ENCODE measurements around the gene ODAD4.

The ODAD4 gene

DNA sequence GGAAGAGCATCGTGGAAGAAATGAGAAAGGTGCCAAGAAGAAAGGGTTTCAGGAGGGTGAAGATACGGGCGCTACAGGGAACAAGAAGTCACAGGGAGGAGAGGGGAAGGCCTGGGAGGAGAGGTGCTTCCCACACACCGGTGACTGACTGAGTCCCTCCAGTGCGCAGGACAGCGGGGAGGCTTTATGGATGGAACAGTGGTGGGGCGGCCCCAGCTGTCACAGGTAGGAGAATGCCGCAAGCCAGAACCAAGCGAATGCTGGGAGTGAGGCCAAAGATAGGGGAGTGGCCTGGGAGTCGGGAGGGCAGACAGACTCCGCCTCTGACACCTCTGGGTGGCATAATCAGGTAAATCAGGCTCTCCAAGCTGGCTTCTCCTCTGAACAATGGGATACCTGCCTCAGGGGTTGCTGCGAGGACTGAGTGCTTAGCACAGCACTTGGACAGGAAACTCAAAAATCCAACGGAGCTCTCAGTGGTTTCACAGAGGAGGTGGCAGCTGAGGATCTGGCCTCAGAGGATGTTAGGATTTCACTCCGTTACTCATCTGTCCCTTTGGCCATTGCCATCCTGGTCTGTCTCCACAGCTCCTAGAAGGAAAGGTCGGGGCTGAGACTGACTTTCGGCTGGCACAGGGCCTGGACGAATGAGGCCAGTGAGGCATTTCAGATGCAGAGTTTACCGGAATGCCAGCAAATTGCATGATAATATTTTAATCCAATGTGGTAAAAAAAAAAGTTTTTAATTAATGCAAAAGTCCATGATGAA lies 35.5 kb downstream of the ODAD4 start:
- no peaks in the 10 kb centered on the region for H3K27me3 ChIP-seq (ENCODE audit: insufficient read depth, low read length)
- H3K4me3 ChIP-seq (ENCODE audit: low read length), result peak overlapping the region; percentile 82
- H3K27ac ChIP-seq (ENCODE audit: low read depth, low read length), result peak overlapping the region; percentile 54; the same call in 1 of the 2 replicates
- H3K4me1 ChIP-seq (ENCODE audit: insufficient read depth, low read length), result peaks cover 6% of the 10 kb centered on the region; the same call in 1 of the 2 replicates
- no peaks in the 10 kb centered on the region for H3K9me3 ChIP-seq (ENCODE audit: insufficient read depth, low read depth, low read length)
- H3K36me3 ChIP-seq (ENCODE audit: insufficient read depth, low read length), result peaks cover 15% of the 10 kb centered on the region
- 8% methylated on average over 18 of the region's 18 CpGs for WGBS
- peak overlapping the region; percentile 90 for H3K9ac ChIP-seq (ENCODE audit: low read depth, low read length)

DNA sequence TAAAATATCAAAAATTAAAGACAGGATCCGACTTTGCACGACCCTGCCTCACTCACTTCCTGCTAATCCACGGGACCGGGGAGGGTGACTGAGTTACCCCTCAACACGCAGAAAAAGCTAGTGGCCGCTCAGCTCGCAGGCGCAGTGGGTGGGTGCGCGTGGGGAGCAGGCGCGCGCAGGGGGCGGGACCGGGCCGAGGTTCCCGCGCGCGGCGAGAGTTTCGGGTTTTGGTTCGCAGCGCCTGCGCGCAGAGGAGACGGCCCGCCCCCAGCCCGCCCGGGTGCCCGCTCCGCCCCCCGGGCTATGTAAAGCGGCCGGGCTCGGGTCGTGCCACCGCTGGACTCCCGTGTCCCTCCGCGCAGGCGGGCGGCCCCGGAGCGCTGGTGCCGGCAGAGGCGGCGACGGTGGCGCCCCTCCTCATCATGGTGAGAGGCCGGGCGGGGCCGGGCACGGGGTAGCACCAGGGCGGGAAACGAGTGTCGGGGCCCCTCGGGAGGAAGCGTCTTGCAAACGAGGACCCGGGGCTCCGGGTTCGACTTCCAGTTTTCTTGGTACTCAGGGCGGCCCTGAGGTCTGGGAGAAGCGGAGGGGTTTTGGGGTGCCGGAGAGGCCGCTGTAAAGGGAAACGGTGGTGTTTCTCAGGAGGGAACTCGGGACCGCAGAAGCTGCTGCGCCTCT lies 36.2 kb downstream of the ODAD4 start, which contains the start of gene CNP:
Gene CNP, plus strand, starts transcription at position 333 of the 678 bp plus-strand sequence. Its CDS starts 90 bp downstream, at position 423.
- Histone ChIP-seq H3K27ac (ENCODE audit: low read depth, low read length) (peak within 1 kb of the TSS; percentile 63), H3K4me1 (ENCODE audit: insufficient read depth, low read length) (peaks cover 6% of the 10 kb centered on the region; the same call in 1 of the 2 replicates), H3K9me3 (ENCODE audit: insufficient read depth, low read depth, low read length) (no peaks in the 10 kb centered on the region), H3K36me3 (ENCODE audit: insufficient read depth, low read length) (peaks cover 19% of the 10 kb centered on the region), H3K9ac (ENCODE audit: low read depth, low read length) (peak within 1 kb of the TSS; percentile 90), H3K4me3 (ENCODE audit: low read length) (peak within 1 kb of the TSS; percentile 82), H3K27me3 (ENCODE audit: insufficient read depth, low read length) (no peaks in the 10 kb centered on the region)
- WGBS, result under 1% methylated on average over 71 of the region's 71 CpGs

DNA sequence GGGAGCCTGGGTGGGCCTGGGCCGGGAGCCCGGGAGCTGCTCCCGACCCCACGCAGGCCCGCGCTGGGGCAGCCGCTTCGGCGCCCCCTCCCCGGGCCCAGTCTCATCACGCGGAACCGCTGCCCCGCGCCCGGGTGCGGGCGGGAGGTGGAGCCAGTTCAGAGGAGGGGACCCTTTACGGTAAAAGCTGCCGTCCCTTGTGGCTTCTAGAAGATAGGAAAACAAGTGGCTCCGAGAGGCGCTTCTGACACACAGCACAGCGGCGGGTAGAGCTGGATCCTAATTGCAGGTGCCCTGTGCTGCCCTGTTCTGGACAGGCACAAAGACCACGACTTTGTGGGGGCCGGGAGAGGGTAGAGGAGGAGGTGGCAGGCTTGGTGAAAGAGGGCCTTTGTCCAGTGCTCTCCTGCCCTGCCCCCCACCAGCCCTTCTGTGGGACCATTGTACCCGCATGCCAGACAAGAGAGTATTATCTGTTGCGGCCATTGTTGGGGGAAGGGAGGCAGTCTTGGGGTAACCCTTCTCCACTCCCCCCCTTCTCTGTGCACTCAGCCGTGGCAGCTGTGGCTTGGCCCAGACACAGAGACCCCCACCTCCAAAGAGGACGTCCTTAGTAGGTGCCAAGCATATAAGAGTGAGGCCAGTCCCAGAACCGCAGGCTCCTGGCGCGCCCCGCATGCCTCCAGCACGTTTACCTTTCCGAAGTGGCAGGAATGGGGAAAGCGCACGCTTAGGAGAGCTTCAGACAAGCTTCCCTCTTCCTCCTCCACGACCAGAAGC lies 36.9 kb downstream of the ODAD4 start:
- Histone ChIP-seq H3K27me3 (ENCODE audit: insufficient read depth, low read length) (no peaks in the 10 kb centered on the region), H3K4me1 (ENCODE audit: insufficient read depth, low read length) (peaks cover 6% of the 10 kb centered on the region; the same call in 1 of the 2 replicates), H3K36me3 (ENCODE audit: insufficient read depth, low read length) (peaks cover 26% of the 10 kb centered on the region), H3K9me3 (ENCODE audit: insufficient read depth, low read depth, low read length) (no peaks in the 10 kb centered on the region), H3K9ac (ENCODE audit: low read depth, low read length) (peak overlapping the region; percentile 90), H3K4me3 (ENCODE audit: low read length) (peak overlapping the region; percentile 82), H3K27ac (ENCODE audit: low read depth, low read length) (peak overlapping the region; percentile 63)
- 30% methylated on average over 37 of the region's 39 CpGs for WGBS

DNA sequence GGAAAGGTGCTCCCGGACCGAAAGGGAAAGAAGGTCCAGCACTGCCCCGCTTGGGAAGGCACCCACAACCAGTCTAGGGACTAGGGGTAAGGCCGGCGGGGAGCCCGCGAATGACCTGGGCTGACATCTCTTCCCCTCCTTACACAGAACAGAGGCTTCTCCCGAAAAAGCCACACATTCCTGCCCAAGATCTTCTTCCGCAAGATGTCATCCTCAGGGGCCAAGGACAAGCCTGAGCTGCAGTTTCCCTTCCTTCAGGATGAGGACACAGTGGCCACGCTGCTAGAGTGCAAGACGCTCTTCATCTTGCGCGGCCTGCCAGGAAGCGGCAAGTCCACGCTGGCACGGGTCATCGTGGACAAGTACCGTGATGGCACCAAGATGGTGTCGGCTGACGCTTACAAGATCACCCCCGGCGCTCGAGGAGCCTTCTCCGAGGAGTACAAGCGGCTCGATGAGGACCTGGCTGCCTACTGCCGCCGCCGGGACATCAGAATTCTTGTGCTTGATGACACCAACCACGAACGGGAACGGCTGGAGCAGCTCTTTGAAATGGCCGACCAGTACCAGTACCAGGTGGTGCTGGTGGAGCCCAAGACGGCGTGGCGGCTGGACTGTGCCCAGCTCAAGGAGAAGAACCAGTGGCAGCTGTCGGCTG lies 37.6 kb downstream of the ODAD4 start:
- Histone ChIP-seq H3K9me3 (ENCODE audit: insufficient read depth, low read depth, low read length) (no peaks in the 10 kb centered on the region), H3K9ac (ENCODE audit: low read depth, low read length) (peak overlapping the region; percentile 90), H3K36me3 (ENCODE audit: insufficient read depth, low read length) (peaks cover 34% of the 10 kb centered on the region)

DNA sequence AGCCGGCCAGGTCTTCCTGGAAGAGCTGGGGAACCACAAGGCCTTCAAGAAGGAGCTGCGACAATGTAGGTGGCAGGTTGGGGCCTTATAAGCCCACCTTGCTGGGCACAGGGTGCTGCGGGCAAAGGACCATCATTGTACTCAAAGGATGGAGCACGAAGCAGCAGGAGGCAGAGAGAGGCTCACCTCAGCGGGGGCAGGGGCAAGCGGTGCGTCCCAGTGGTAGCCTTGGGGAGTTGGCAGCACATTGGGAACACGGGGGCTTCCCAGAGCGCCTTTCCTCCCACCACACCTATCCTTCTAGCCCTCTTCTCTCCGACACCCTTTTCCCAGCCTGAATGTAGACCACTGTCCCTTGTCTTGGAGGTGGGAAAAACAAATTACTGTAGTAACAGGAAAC lies 38.3 kb downstream of the ODAD4 start:
- H3K9ac ChIP-seq (ENCODE audit: low read depth, low read length), result no peak overlapping the region
- H3K4me1 ChIP-seq (ENCODE audit: insufficient read depth, low read length), result peaks cover 6% of the 10 kb centered on the region; the same call in 1 of the 2 replicates

More for the DNA sequence above, 37.6 kb downstream of the ODAD4 start:
- H3K27ac ChIP-seq (ENCODE audit: low read depth, low read length), result no peak overlapping the region
- no peaks in the 10 kb centered on the region for H3K27me3 ChIP-seq (ENCODE audit: insufficient read depth, low read length)
- H3K4me1 ChIP-seq (ENCODE audit: insufficient read depth, low read length), result peaks cover 6% of the 10 kb centered on the region; the same call in 1 of the 2 replicates
- WGBS, result 94% methylated on average over 37 of the region's 37 CpGs
- peak overlapping the region; percentile 82 for H3K4me3 ChIP-seq (ENCODE audit: low read length)

DNA sequence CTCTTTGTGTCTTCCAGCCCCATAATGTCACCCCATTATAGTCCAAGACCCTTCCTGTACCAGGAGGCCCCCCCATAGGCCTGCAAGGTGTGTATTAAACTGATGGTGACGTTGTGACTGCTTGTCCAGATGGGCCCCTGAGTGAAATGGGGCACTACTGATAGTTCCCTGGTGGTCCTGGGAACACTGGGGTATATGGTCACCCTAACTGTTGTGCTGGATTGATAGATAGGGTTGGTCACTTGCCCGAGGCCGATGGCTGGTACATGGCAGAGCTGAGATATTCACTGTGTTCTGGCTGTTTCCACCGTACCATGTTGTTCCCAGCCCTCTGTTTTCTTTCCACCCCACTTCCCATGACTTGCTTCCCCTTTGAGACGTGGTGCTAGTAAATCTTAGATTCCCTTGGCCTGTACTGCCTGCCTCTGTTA lies 40.5 kb downstream of the ODAD4 start:
- 95% methylated on average over 5 of the region's 5 CpGs for WGBS
- H3K27ac ChIP-seq (ENCODE audit: low read depth, low read length), result no peak overlapping the region
- no peak overlapping the region for H3K4me3 ChIP-seq (ENCODE audit: low read length)

More for the DNA sequence above, 38.3 kb downstream of the ODAD4 start:
- Histone ChIP-seq H3K27ac (ENCODE audit: low read depth, low read length) (no peak overlapping the region), H3K9me3 (ENCODE audit: insufficient read depth, low read depth, low read length) (no peaks in the 10 kb centered on the region), H3K36me3 (ENCODE audit: insufficient read depth, low read length) (peaks cover 40% of the 10 kb centered on the region), H3K4me3 (ENCODE audit: low read length) (no peak overlapping the region), H3K27me3 (ENCODE audit: insufficient read depth, low read length) (no peaks in the 10 kb centered on the region)
- WGBS, result 98% methylated on average over 10 of the region's 10 CpGs

DNA sequence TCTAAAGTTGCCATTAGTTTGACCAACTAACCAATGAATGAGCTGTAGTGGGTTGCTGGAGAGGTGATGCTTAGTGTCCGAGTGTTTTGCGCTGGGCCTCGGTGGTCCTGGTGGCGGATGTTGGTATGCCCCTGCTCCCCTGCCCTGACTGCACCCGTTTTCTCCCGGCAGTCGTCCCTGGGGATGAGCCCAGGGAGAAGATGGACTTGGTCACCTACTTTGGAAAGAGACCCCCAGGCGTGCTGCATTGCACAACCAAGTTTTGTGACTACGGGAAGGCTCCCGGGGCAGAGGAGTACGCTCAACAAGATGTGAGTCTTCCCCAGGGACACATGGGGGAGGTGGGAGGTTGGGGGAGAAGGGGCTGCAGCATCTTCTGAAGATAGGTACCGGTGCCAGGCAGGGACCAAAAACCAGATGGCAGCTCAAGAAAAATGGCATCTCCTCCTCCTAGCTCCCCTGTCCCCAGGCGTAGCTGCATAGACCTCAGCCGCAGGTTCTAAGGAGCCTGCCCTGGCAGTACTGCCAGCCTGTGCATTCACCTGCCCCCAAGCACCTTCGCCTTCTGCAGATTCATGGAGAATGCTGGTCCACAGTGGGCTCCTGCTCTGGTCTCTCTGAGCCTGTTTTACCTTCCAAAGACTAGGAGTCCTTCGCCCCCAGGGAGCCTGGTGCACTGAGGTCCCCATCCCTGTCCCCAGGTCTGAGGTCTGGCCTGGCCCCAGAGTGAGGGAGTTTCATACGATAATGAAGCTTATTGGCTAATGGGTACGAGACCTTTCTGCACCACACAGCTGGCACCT lies 41.5 kb downstream of the ODAD4 start:
- H3K27ac ChIP-seq (ENCODE audit: low read depth, low read length), result no peak overlapping the region
- peaks cover 72% of the 10 kb centered on the region for H3K36me3 ChIP-seq (ENCODE audit: insufficient read depth, low read length)
- no peaks in the 10 kb centered on the region for H3K4me1 ChIP-seq (ENCODE audit: insufficient read depth, low read length)
- H3K9ac ChIP-seq (ENCODE audit: low read depth, low read length), result no peak overlapping the region
- WGBS, result 90% methylated on average over 18 of the region's 18 CpGs
- no peaks in the 10 kb centered on the region for H3K9me3 ChIP-seq (ENCODE audit: insufficient read depth, low read depth, low read length)
- no peak overlapping the region for H3K4me3 ChIP-seq (ENCODE audit: low read length)
- H3K27me3 ChIP-seq (ENCODE audit: insufficient read depth, low read length), result no peaks in the 10 kb centered on the region

More for the DNA sequence above, 40.5 kb downstream of the ODAD4 start:
- Histone ChIP-seq H3K4me1 (ENCODE audit: insufficient read depth, low read length) (no peaks in the 10 kb centered on the region), H3K27me3 (ENCODE audit: insufficient read depth, low read length) (no peaks in the 10 kb centered on the region), H3K36me3 (ENCODE audit: insufficient read depth, low read length) (peaks cover 62% of the 10 kb centered on the region), H3K9me3 (ENCODE audit: insufficient read depth, low read depth, low read length) (no peaks in the 10 kb centered on the region), H3K9ac (ENCODE audit: low read depth, low read length) (no peak overlapping the region)

DNA sequence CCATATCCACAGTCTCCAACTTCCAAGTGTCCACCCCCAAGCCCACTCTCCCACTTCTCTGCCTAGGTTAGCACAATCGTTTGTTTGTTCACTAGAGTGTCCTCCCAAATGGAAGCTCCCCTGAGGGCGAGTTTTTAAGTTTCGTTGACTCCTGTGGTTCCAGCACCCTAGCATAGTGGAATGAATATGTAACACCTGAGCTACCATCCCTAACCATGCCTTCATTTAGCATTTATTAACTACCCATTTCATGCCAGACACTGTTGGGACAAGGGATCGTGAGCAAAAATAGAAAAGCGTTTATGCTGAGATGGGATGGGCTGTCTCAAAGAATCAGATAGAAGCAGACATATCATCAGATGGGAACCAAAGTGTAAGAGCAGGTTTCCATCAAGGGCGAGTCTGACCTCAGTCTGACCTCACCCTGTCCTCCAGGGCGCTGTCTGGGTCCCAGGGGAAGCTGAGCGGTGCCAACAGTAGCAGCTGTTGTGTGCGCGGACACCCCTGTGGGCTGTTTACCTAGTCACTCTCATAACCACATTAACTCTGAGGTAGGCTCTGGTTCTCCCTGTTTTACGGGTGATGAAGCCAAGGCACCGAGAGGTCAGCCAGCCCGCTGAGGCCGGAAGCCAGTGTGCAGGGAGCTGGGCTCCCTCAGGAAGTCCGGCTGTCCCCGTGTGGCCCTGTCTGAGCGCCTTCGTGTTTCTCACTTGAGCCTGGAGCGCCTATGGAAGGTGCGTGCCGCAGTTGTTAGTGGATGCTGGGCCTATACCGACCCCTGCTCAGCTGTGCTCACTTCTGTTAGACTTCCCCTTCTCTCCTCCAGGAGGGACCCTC lies 42.4 kb downstream of the ODAD4 start:
- Histone ChIP-seq H3K27me3 (ENCODE audit: insufficient read depth, low read length) (no peaks in the 10 kb centered on the region), H3K9me3 (ENCODE audit: insufficient read depth, low read depth, low read length) (no peaks in the 10 kb centered on the region), H3K4me3 (ENCODE audit: low read length) (no peak overlapping the region), H3K4me1 (ENCODE audit: insufficient read depth, low read length) (no peaks in the 10 kb centered on the region), H3K36me3 (ENCODE audit: insufficient read depth, low read length) (peaks cover 81% of the 10 kb centered on the region), H3K9ac (ENCODE audit: low read depth, low read length) (no peak overlapping the region), H3K27ac (ENCODE audit: low read depth, low read length) (no peak overlapping the region)
- WGBS, result 95% methylated on average over 22 of the region's 22 CpGs

DNA sequence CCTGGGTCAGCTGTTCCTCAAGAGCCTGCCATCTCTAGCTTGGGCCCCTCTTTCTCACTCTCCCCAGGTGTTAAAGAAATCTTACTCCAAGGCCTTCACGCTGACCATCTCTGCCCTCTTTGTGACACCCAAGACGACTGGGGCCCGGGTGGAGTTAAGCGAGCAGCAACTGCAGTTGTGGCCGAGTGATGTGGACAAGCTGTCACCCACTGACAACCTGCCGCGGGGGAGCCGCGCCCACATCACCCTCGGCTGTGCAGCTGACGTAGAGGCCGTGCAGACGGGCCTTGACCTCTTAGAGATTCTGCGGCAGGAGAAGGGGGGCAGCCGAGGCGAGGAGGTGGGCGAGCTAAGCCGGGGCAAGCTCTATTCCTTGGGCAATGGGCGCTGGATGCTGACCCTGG lies 43.0 kb downstream of the ODAD4 start:
- H3K27me3 ChIP-seq (ENCODE audit: insufficient read depth, low read length), result no peaks in the 10 kb centered on the region
- no peak overlapping the region for H3K27ac ChIP-seq (ENCODE audit: low read depth, low read length)
- no peaks in the 10 kb centered on the region for H3K4me1 ChIP-seq (ENCODE audit: insufficient read depth, low read length)
- H3K36me3 ChIP-seq (ENCODE audit: insufficient read depth, low read length), result peaks cover 82% of the 10 kb centered on the region
- WGBS, result 95% methylated on average over 19 of the region's 19 CpGs
- H3K9ac ChIP-seq (ENCODE audit: low read depth, low read length), result no peak overlapping the region
- no peaks in the 10 kb centered on the region for H3K9me3 ChIP-seq (ENCODE audit: insufficient read depth, low read depth, low read length)
- no peak overlapping the region for H3K4me3 ChIP-seq (ENCODE audit: low read length)
